Mucosa of descending colon (tissue), 3 donors: ENCODE data around the gene TGFBR3. TPM values are rescaled to one million over a fixed set of nuclear protein-coding genes. Genes with fewer than 3 reads are reported as not detected.

Experiments used
- ATAC-seq: fragments of 200-7000 bp; cut with Tn5 transposase; one replicate; pipeline ENCODE4 v1.9.1; 2020; ENCODE audit warnings: mild to moderate bottlenecking, moderate library complexity
- DNase-seq, 3 donors: peaks; one replicate each; pipeline ENCODE4 v3.0.0-alpha.2; 2020
- H3K36me3 ChIP-seq: fragments of 200-600 bp; one replicate; pipeline ENCODE4 v1.8.0; 2021; ENCODE audit warnings: low read depth, mild to moderate bottlenecking
- H3K4me1 ChIP-seq: fragments of 200-600 bp; one replicate; pipeline ENCODE4 v1.8.0; 2021; ENCODE audit warnings: low read depth, mild to moderate bottlenecking
- H3K4me3 ChIP-seq: fragments of 200-600 bp; one replicate; pipeline ENCODE4 v1.8.0; 2021; ENCODE audit warnings: mild to moderate bottlenecking
- H3K9me3 ChIP-seq: fragments of 200-600 bp; one replicate; pipeline ENCODE4 v1.8.0; 2021; ENCODE audit warnings: mild to moderate bottlenecking
- CTCF ChIP-seq: fragments of 200-600 bp; IDR thresholded peaks from one replicate; pipeline ENCODE4 v1.8.0; 2022; ENCODE audit warnings: antibody characterized with exemption, mild to moderate bottlenecking
- intact Hi-C, 2 donors: fragments of 100-400 bp; cut with DNase I in 1 of 2; cut with micrococcal nuclease in 1 of 2; formaldehyde crosslinking; loops; one replicate each; pipeline versions ENCODE4 v1.11.0 to v1.11.1; 2022; cut with DNase I, micrococcal nuclease
- total RNA-seq, 3 donors: library from RNA; stranded (reverse); fragmentation: NEBNext Ultra II Directional in 2 of 3; extraction: Animal tissue kit (Norgen Biotek cat#: 25700) in 2 of 3; gene quantifications; one replicate each; pipeline versions ENCODE4 v1.2.1 to v1.2.4, GENCODE V29; 2021 to 2023
- donor health status: DM: no; HTN: no; CAD: no; lungs with moderate emphysema.
- donor health status: DM: no; HTN: no; CAD: no.
- donor health status: DM: no; HTN: yes; CAD: no.

The TGFBR3 gene
- total RNA-seq, 3 donors from 2014 or later: 11.6 to 89.7 (median 21.1) TPM

- ATAC-seq (no peak), DNase-seq (no peak)
- Histone ChIP-seq H3K36me3 (no peaks in the 10 kb centered on the region), H3K4me3 (no peak overlapping the region), H3K9me3 (no peaks in the 10 kb centered on the region), H3K4me1 (peaks cover 9% of the 10 kb centered on the region)
- intact Hi-C loops: no loop called here
- TF ChIP-seq CTCF: no peak
These were observed 94.1 kb downstream of the TGFBR3 start for GRCh38 chr1:91791691-91792488.

- no peaks in the 10 kb centered on the region for H3K9me3 ChIP-seq
- intact Hi-C loops: no loop called here
- H3K4me3 ChIP-seq: no peak overlapping the region
- DNase-seq (no peak), ATAC-seq (no peak)
- H3K36me3 ChIP-seq: no peaks in the 10 kb centered on the region
- H3K4me1 ChIP-seq: peaks cover 9% of the 10 kb centered on the region
- no peak for TF ChIP-seq CTCF
These were observed 94.8 kb downstream of the TGFBR3 start for GRCh38 chr1:91791103-91791502.

GRCh38 chr1:91790392-91790791 is 95.6 kb downstream of the TGFBR3 start:
- TF ChIP-seq CTCF: no peak
- no peak for ATAC-seq

GRCh38 chr1:91789273-91789997 is 96.5 kb downstream of the TGFBR3 start:
- H3K4me3 ChIP-seq: no peak overlapping the region
- H3K36me3 ChIP-seq: no peaks in the 10 kb centered on the region
- intact Hi-C loops: no loop called here
- DNase-seq (no peak), ATAC-seq (no peak)
- peaks cover 9% of the 10 kb centered on the region for H3K4me1 ChIP-seq
- no peaks in the 10 kb centered on the region for H3K9me3 ChIP-seq
- no peak for TF ChIP-seq CTCF

More at GRCh38 chr1:91790392-91790791, 95.6 kb downstream of the TGFBR3 start:
- no peaks in the 10 kb centered on the region for H3K9me3 ChIP-seq
- DNase-seq: no peak
- intact Hi-C loops: no loop called here
- peaks cover 9% of the 10 kb centered on the region for H3K4me1 ChIP-seq
- no peaks in the 10 kb centered on the region for H3K36me3 ChIP-seq
- H3K4me3 ChIP-seq: no peak overlapping the region

- DNase-seq (no peak), ATAC-seq (no peak)
- intact Hi-C loops: no loop called here
- no peak overlapping the region for H3K4me3 ChIP-seq
- peaks cover 9% of the 10 kb centered on the region for H3K4me1 ChIP-seq
- no peaks in the 10 kb centered on the region for H3K36me3 ChIP-seq
- no peak for TF ChIP-seq CTCF
- no peaks in the 10 kb centered on the region for H3K9me3 ChIP-seq
These were observed 98.0 kb downstream of the TGFBR3 start for GRCh38 chr1:91787919-91788318.
